MM.1S (cell line): ENCODE measurements around the gene ZDBF2.

ENCODE experiments used
- DNase-seq: peaks from one replicate; pipeline ENCODE4 v3.0.0-alpha.2; 2015
- H2AFZ ChIP-seq: fragments of 300-600 bp; sonication (generic); 2 replicates; pipeline ENCODE4 v1.6.0; 2016; ENCODE audit warnings: antibody characterized with exemption, low read length
- H3F3A ChIP-seq: fragments of 300-600 bp; sonication (generic); 2 replicates; pipeline ENCODE4 v1.6.1; 2016; ENCODE audit warnings: mild to moderate bottlenecking, antibody characterized with exemption, low read length, moderate library complexity, mixed read lengths; ENCODE audit not compliant: insufficient read depth
- H3K27ac ChIP-seq: fragments of 300-600 bp; sonication (generic); 2 replicates; pipeline ENCODE4 v1.5.1; 2016; ENCODE audit warnings: mild to moderate bottlenecking, low read length
- H3K27me3 ChIP-seq: fragments of 300-600 bp; sonication (generic); replicated peaks from 2 replicates; pipeline ENCODE4 v1.6.0; 2016; ENCODE audit warnings: low read length; ENCODE audit not compliant: insufficient read depth
- H3K36me3 ChIP-seq: fragments of 300-600 bp; sonication (generic); replicated peaks from 2 replicates; pipeline ENCODE4 v1.6.1; 2016; ENCODE audit warnings: mild to moderate bottlenecking, low read length, mixed read lengths; ENCODE audit not compliant: insufficient read depth
- H3K4me1 ChIP-seq: fragments of 300-600 bp; sonication (generic); 2 replicates; pipeline ENCODE4 v1.6.1; 2016; ENCODE audit warnings: low read length, mixed read lengths
- H3K4me2 ChIP-seq: fragments of 300-600 bp; sonication (generic); 2 replicates; pipeline ENCODE4 v1.6.0; 2016; ENCODE audit warnings: low read depth, low read length
- H3K4me3 ChIP-seq: fragments of 300-600 bp; sonication (generic); 2 replicates; pipeline ENCODE4 v1.5.1; 2016; ENCODE audit warnings: low read length, mixed read lengths
- H3K79me2 ChIP-seq: fragments of 300-600 bp; sonication (generic); 2 replicates; pipeline ENCODE4 v1.6.1; 2016; ENCODE audit warnings: mixed run types, low read length, mixed read lengths
- H3K9ac ChIP-seq: fragments of 300-600 bp; sonication (generic); 2 replicates; pipeline ENCODE4 v1.6.1; 2016; ENCODE audit warnings: low read length, mixed read lengths
- H3K9me2 ChIP-seq: fragments of 300-600 bp; sonication (generic); replicated peaks from 2 replicates; pipeline ENCODE4 v1.6.1; 2016; ENCODE audit warnings: mild to moderate bottlenecking, low read length, mixed read lengths; ENCODE audit not compliant: insufficient read depth
- H3K9me3 ChIP-seq: fragments of 300-600 bp; sonication (generic); replicated peaks from 2 replicates; pipeline ENCODE4 v1.6.1; 2016; ENCODE audit warnings: mild to moderate bottlenecking, low read length, mixed read lengths; ENCODE audit not compliant: insufficient read depth
- H4K20me1 ChIP-seq: fragments of 300-600 bp; sonication (generic); 2 replicates; pipeline ENCODE4 v1.6.1; 2016; ENCODE audit warnings: mild to moderate bottlenecking, low read length, moderate library complexity, mixed read lengths; ENCODE audit not compliant: insufficient read depth
- EZH2 ChIP-seq: fragments of 300-600 bp; sonication (generic); optimal IDR thresholded peaks from 2 replicates; pipeline ENCODE3; 2017; ENCODE audit warnings: low read depth, mild to moderate bottlenecking, antibody characterized with exemption, low read length, mixed read lengths
- EZH2phosphoT487 ChIP-seq: fragments of 300-600 bp; sonication (generic); IDR thresholded peaks from 2 replicates; pipeline ENCODE4 v1.6.1; 2018; ENCODE audit warnings: antibody characterized with exemption, low read length
- TF ChIP-seq, protein P1 (sequence below): fragments of 300-600 bp; sonication (generic); IDR thresholded peaks from 2 replicates; pipeline ENCODE4 v1.5.1; 2016; ENCODE audit warnings: antibody characterized with exemption, low read length, mixed read lengths

Gene ZDBF2

DNA sequence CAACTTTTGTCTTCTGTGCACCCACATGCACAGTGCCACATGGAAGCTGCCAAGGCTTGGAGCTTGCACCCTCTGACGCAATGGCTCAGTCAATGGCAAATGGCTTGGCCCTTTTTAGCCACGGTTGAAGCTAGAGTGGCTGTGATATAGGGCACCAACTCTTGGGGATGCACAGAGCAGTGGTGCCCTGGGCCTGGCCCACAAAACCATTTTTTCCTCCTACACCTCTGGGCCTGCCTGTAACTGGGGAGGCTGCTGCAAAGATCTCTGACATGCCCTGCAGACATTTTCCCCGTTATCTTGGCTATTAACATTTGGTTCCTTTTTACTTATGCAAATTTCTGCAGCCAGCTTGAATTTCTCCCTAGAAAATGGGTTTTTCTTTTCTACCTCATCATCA, 74.9 kb downstream of the ZDBF2 start:
- Histone ChIP-seq H3K27me3 (no peaks in the 10 kb centered on the region), H3K36me3 (no peaks in the 10 kb centered on the region), H2AFZ (no peak overlapping the region), H3K4me3 (no peak overlapping the region), H3K9me2 (no peaks in the 10 kb centered on the region), H3F3A (peaks cover 6% of the 10 kb centered on the region), H3K4me1 (peaks cover 8% of the 10 kb centered on the region), H3K9me3 (no peaks in the 10 kb centered on the region), H3K4me2 (no peak overlapping the region), H3K9ac (no peak overlapping the region), H4K20me1 (no peaks in the 10 kb centered on the region), H3K27ac (no peak overlapping the region), H3K79me2 (no peaks in the 10 kb centered on the region)
- no peak for DNase-seq
- no peak for TF ChIP-seq EZH2phosphoT487
- TF ChIP-seq, protein P1, sequence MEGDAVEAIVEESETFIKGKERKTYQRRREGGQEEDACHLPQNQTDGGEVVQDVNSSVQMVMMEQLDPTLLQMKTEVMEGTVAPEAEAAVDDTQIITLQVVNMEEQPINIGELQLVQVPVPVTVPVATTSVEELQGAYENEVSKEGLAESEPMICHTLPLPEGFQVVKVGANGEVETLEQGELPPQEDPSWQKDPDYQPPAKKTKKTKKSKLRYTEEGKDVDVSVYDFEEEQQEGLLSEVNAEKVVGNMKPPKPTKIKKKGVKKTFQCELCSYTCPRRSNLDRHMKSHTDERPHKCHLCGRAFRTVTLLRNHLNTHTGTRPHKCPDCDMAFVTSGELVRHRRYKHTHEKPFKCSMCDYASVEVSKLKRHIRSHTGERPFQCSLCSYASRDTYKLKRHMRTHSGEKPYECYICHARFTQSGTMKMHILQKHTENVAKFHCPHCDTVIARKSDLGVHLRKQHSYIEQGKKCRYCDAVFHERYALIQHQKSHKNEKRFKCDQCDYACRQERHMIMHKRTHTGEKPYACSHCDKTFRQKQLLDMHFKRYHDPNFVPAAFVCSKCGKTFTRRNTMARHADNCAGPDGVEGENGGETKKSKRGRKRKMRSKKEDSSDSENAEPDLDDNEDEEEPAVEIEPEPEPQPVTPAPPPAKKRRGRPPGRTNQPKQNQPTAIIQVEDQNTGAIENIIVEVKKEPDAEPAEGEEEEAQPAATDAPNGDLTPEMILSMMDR = no peak
- TF ChIP-seq EZH2 = no peak

DNA sequence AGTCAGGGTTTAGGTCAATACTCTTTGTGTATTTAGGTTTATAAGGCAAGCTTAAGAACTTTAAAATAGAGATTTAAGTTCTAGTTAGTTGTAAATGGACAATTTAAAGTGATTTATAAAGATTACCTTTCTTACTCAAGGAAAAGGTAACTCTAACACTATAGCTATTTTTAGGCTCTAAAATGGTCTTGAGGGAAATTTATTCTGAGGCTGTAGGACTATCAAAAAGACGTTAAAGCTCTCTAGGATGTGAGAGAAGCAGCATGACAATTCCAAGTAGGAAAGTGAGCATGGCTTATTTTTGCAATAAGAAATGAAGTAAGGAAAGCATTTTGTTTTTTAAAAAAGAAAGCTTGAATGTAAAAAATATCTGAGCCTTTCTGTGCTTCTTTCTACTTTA, 78.1 kb downstream of the ZDBF2 start:
- Histone ChIP-seq H3K9ac (no peak overlapping the region), H3K27ac (no peak overlapping the region), H3K4me3 (no peak overlapping the region), H3K79me2 (no peaks in the 10 kb centered on the region), H3F3A (peaks cover 10% of the 10 kb centered on the region), H3K9me3 (no peaks in the 10 kb centered on the region), H2AFZ (no peak overlapping the region), H3K36me3 (no peaks in the 10 kb centered on the region), H3K4me1 (peaks cover 17% of the 10 kb centered on the region), H3K27me3 (no peaks in the 10 kb centered on the region), H3K4me2 (no peak overlapping the region), H3K9me2 (no peaks in the 10 kb centered on the region), H4K20me1 (no peaks in the 10 kb centered on the region)
- TF ChIP-seq, protein P1 = no peak
- no peak for TF ChIP-seq EZH2phosphoT487
- no peak for TF ChIP-seq EZH2
- DNase-seq = no peak

DNA sequence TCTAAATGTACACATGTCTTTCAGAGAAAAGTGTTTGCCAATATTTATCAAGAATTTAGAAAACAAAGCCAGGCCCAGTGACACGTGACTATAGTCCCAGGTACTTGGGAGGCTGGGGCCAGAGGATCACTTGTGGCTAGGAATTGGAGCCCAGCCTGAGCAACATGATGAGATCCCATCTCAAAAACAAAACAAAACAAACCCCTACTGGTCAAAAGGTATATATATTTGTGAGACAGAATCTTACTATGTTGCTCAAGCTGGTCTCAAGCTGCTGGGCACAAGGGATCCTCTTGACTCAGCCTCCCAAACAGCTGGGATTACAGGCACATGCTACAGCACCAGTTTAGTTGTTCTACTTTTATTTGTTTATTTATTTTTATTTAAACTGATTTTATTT, 79.2 kb downstream of the ZDBF2 start:
- no peaks in the 10 kb centered on the region for H3K9me2 ChIP-seq
- peak overlapping the region; percentile 45; the same call in 1 of the 2 replicates for H3K27ac ChIP-seq
- H4K20me1 ChIP-seq = no peaks in the 10 kb centered on the region
- peaks cover 10% of the 10 kb centered on the region for H3F3A ChIP-seq
- H3K4me1 ChIP-seq = peaks cover 17% of the 10 kb centered on the region
- H3K27me3 ChIP-seq = no peaks in the 10 kb centered on the region
- no peaks in the 10 kb centered on the region for H3K9me3 ChIP-seq
- no peak overlapping the region for H3K4me3 ChIP-seq
- H3K4me2 ChIP-seq = 0 out of 2 replicates have a peak overlapping the region, but pooled peaks have one; percentile 13
- peak overlapping the region; percentile 52 for H2AFZ ChIP-seq
- no peaks in the 10 kb centered on the region for H3K36me3 ChIP-seq
- no peaks in the 10 kb centered on the region for H3K79me2 ChIP-seq
- no peak for TF ChIP-seq EZH2phosphoT487
- TF ChIP-seq EZH2 = no peak
- TF ChIP-seq, protein P1 = peak; percentile 34
- H3K9ac ChIP-seq = no peak overlapping the region
- peak; percentile 55 for DNase-seq
